T-cell (primary cell): ENCODE data around the gene ALPK3. TPM values are rescaled to one million over a fixed set of nuclear protein-coding genes. Genes with fewer than 3 reads are reported as not detected.

ENCODE experiments used
- ATAC-seq, 4 experiments: fragments of 200-7000 bp in 3 of 4; fragments of 150-1000 bp in 1 of 4; cut with Tn5 transposase; replicated peaks in 1 of 4; 1 replicate in 3 of 4; 2 replicates in 1 of 4; pipeline ENCODE4 v1.10.0; 2021; ENCODE audit warnings: moderate library complexity in 3 of 4, mild to moderate bottlenecking in 2 of 4, moderate number of reproducible peaks in 1 of 4
- CTCF ChIA-PET, 2 donors: fragments of 300-600 bp; sonication (Branson Sonifier 250); formaldehyde crosslinking; loops; one replicate each; lab custom pipeline; 2022; ENCODE audit warnings: antibody characterized with exemption in 2 of 2; lab: Charles Lee
- POLR2A ChIA-PET, 2 donors: fragments of 300-600 bp; sonication (Branson Sonifier 250); formaldehyde crosslinking; loops; one replicate each; lab custom pipeline; 2022; ENCODE audit warnings: antibody characterized with exemption in 2 of 2; lab: Charles Lee
- DNase-seq, 35 experiments: peaks; one replicate each; pipeline versions ENCODE4 v3.0.0 to v3.0.0-alpha.2; 2013 to 2023
- H3K27ac ChIP-seq: one replicate; pipeline ENCODE4 v1.5.1; 2013; ENCODE audit warnings: low read length
- H3K27me3 ChIP-seq, 2 experiments: replicated peaks in 1 of 2; 1 replicate in 1 of 2; 2 replicates in 1 of 2; pipeline versions ENCODE4 v1.6.1 to v1.7.0; 2013; ENCODE audit warnings: low read length in 1 of 2, mixed read lengths in 1 of 2; ENCODE audit not compliant: control insufficient read depth in 2 of 2, insufficient read depth in 2 of 2; ENCODE audit errors: extremely low read depth in 1 of 2
- H3K36me3 ChIP-seq, 2 donors: 1 replicate in 1 of 2; 2 replicates in 1 of 2; pipeline versions ENCODE4 v1.6.1 to v1.7.0; 2013; ENCODE audit warnings: low read length in 1 of 2; ENCODE audit not compliant: control insufficient read depth in 2 of 2, insufficient read depth in 1 of 2; ENCODE audit errors: extremely low read depth in 1 of 2
- H3K4me1 ChIP-seq, 2 experiments: 1 replicate in 1 of 2; 2 replicates in 1 of 2; pipeline versions ENCODE4 v1.6.1 to v1.7.0; 2013; ENCODE audit warnings: low read length in 2 of 2, mixed read lengths in 1 of 2; ENCODE audit not compliant: insufficient read depth in 2 of 2, control insufficient read depth in 1 of 2; ENCODE audit errors: extremely low read depth in 1 of 2
- H3K4me3 ChIP-seq, 2 donors: 1 replicate in 1 of 2; 2 replicates in 1 of 2; pipeline versions ENCODE4 v1.5.1 to v1.7.0; 2013; ENCODE audit warnings: mild to moderate bottlenecking in 2 of 2, low read length in 1 of 2, moderate library complexity in 1 of 2; ENCODE audit not compliant: control insufficient read depth in 1 of 2; ENCODE audit errors: extremely low read depth in 1 of 2
- H3K9me3 ChIP-seq: 2 replicates; pipeline ENCODE4 v1.7.0; 2013
- H3K27ac Mint-ChIP-seq, 2 donors: one replicate each; pipeline ENCODE4 v1.8.0; 2020 to 2021; ENCODE audit warnings: mild to moderate bottlenecking in 2 of 2, mixed read lengths in 2 of 2
- H3K27me3 Mint-ChIP-seq, 2 donors: one replicate each; pipeline ENCODE4 v1.8.0; 2021 to 2022; ENCODE audit warnings: mixed read lengths in 2 of 2
- H3K36me3 Mint-ChIP-seq: one replicate; pipeline ENCODE4 v1.8.0; 2021; ENCODE audit warnings: mixed read lengths
- H3K4me1 Mint-ChIP-seq, 3 donors: one replicate each; pipeline ENCODE4 v1.8.0; 2020 to 2022; ENCODE audit warnings: mixed read lengths in 3 of 3, mild to moderate bottlenecking in 1 of 3
- H3K4me3 Mint-ChIP-seq, 3 donors: one replicate each; pipeline ENCODE4 v1.8.0; 2020 to 2022; ENCODE audit warnings: mild to moderate bottlenecking in 3 of 3, mixed read lengths in 3 of 3, moderate library complexity in 3 of 3
- H3K9me3 Mint-ChIP-seq, 3 donors: one replicate each; pipeline ENCODE4 v1.8.0; 2020 to 2022; ENCODE audit warnings: mixed read lengths in 3 of 3
- WGBS: methylation state at CpG from one replicate; pipeline ENCODE4 v1.1.5; 2013; ENCODE audit warnings: missing lambda C conversion rate; ENCODE audit not compliant: insufficient coverage; 5-methylcytosine and 5-hydroxymethylcytosine counted together
- total RNA-seq, 35 experiments: library from RNA in 6 of 35; stranded (reverse) in 6 of 35; fragments of 120-200 nt in 1 of 35; gene quantifications; one replicate each; pipeline versions ENCODE4 v1.2.1 to v1.2.4 and lab custom pipeline; 2013 to 2026

Gene ALPK3
- total RNA-seq, 5 donors from 2014 or later (not counting 1 experiment from before 2014, with no cell fraction given) = 0.16 to 0.82 (median 0.22) TPM

DNA sequence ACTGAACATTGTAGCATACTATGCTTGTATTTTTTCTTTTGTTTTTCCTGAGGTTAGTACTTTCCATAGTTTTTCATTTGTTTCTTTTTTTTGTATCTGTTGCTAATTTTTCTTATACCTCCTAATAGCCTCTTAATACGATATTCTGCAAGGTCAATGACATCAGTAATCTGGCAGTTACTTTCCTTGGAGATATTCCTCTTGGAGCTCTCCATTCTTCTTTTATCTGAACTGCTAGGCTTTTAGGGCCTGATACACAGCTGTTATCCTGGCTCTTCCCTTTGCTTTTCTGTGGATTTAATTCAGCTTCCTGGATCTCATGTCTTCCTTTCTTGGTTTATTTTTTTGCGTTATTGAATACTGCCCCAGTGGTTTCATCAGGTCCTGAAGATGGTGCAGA, 12.9 kb downstream of the ALPK3 start:
- CTCF ChIA-PET = no interaction called here

DNA sequence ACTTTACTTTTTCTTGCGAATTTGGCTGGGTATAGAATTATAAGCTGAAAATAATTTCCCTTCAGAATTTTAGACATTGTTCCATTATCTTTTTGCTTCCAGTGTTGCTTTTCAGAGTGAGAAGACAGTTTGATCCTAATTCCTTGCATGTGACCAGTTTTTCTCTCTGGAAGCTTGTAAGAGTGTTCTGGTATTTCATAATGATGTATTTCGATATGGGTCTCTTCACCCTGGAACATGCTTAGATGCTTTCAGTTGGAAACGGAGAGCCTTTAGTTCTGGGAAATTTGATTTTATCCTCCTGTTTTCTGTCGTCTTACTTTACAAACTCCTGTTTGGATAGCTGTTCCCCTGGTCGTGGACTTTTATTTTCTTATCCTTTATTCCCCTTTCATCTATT, 13.9 kb downstream of the ALPK3 start:
- Mint-ChIP-seq H3K27me3 (peaks cover 0 to 5% of the 10 kb centered on the region in 2 donors), H3K27ac (no peak overlapping the region), H3K36me3 (no peaks in the 10 kb centered on the region), H3K9me3 (no peaks in the 10 kb centered on the region), H3K4me1 (no peaks in the 10 kb centered on the region), H3K4me3 (no peak overlapping the region)
- Histone ChIP-seq H3K4me1 (no peaks in the 10 kb centered on the region), H3K9me3 (no peaks in the 10 kb centered on the region), H3K4me3 (no peak overlapping the region), H3K36me3 (no peaks in the 10 kb centered on the region), H3K27ac (no peak overlapping the region), H3K27me3 (peaks cover 0 to 8% of the 10 kb centered on the region in 2 experiments)
- POLR2A ChIA-PET = no interaction called here
- ATAC-seq = no peak
- no peak for DNase-seq
- CTCF ChIA-PET = interaction anchor here in 1 of 2 donors (0.5 kb wide), 1 partner anchor 65 kb away, joined by 3 read pairs; no protein-coding TSS in a partner anchor
- WGBS = 70% methylated on average over 2 of the region's 5 CpGs

More for the DNA sequence above, 12.9 kb downstream of the ALPK3 start:
- H3K27me3 ChIP-seq = peaks cover 0 to 6% of the 10 kb centered on the region in 2 experiments
- Mint-ChIP-seq H3K4me1 (no peaks in the 10 kb centered on the region), H3K4me3 (no peak overlapping the region), H3K9me3 (no peaks in the 10 kb centered on the region), H3K36me3 (no peaks in the 10 kb centered on the region), H3K27ac (no peak overlapping the region), H3K27me3 (peaks cover 0 to 5% of the 10 kb centered on the region in 2 donors)
- ATAC-seq (no peak), DNase-seq (no peak)
- no peaks in the 10 kb centered on the region for H3K9me3 ChIP-seq
- POLR2A ChIA-PET = interaction anchor here in 1 of 2 donors (0.5 kb wide), 1 partner anchor 245 kb away, joined by 3 read pairs; no protein-coding TSS in a partner anchor
- H3K36me3 ChIP-seq = no peaks in the 10 kb centered on the region
- WGBS = no CpG with 5 or more reads among the region's 2 CpGs
- no peak overlapping the region for H3K27ac ChIP-seq
- no peaks in the 10 kb centered on the region for H3K4me1 ChIP-seq
- H3K4me3 ChIP-seq = no peak overlapping the region

DNA sequence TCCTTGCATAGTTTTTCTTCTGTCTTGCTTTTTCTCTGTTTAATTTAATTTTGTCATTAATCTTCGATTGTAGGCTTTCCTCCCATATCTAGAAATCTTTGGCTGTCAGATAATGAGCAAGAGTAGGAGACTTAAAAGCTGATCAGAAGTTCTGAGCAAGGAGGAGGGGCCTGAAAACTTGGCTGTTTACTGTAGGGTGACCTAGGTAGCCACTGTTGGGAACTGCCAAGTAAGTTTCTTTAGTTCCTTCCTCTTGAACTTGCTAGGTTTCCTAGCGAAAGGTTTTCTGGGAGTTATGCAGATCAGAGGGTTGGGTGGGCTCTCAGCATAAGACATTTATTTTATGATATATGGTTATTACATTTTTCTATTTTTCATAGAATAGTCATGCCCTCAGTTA, 14.5 kb downstream of the ALPK3 start:
- Histone ChIP-seq H3K27ac (no peak overlapping the region), H3K9me3 (no peaks in the 10 kb centered on the region), H3K4me1 (no peaks in the 10 kb centered on the region), H3K4me3 (no peak overlapping the region), H3K27me3 (peaks cover 0 to 8% of the 10 kb centered on the region in 2 experiments), H3K36me3 (no peaks in the 10 kb centered on the region)
- ChIA-PET CTCF (interaction anchor here in 1 of 2 donors (0.5 kb wide), 1 partner anchor 65 kb away, joined by 3 read pairs; no protein-coding TSS in a partner anchor), POLR2A (no interaction called here)
- peaks cover 0 to 10% of the 10 kb centered on the region in 2 donors for H3K27me3 Mint-ChIP-seq
- ATAC-seq (no peak), DNase-seq (no peak)
- no peak overlapping the region for H3K27ac Mint-ChIP-seq
- no peaks in the 10 kb centered on the region for H3K9me3 Mint-ChIP-seq
- H3K4me1 Mint-ChIP-seq = no peaks in the 10 kb centered on the region
- H3K36me3 Mint-ChIP-seq = no peaks in the 10 kb centered on the region
- H3K4me3 Mint-ChIP-seq = no peak overlapping the region
- WGBS = no CpG with 5 or more reads among the region's 2 CpGs

DNA sequence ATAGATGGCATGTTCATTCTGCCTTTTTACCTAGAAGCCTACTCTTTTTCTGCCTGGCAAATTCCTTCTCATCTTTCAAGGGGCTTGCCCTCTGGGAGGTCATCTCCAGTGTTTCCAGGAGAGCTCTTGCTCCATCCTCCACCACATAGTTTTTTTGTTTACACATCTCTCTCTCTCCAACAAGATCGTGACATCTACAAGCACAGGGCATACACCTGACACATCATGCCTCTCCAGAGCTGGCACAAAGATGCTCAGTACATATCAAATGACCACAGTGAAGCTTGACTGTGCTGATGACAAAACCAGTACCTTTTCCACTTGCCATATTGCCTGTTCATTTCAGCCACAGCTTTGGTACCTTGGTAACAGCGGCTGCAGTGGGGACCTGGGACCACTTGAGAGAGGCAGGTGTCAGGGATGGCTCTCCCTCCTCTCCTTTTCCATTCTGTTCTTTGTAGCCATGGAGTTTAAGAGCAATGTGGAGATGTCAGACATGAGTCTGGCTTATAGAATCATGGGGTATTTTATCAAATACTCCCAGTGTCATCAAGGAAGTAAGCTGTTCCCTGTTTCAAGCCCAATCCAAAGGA, 15.4 kb downstream of the ALPK3 start:
- Histone ChIP-seq H3K27me3 (peaks cover 0 to 8% of the 10 kb centered on the region in 2 experiments), H3K36me3 (no peaks in the 10 kb centered on the region), H3K9me3 (no peaks in the 10 kb centered on the region), H3K27ac (no peak overlapping the region), H3K4me1 (no peaks in the 10 kb centered on the region), H3K4me3 (no peak overlapping the region)
- H3K4me3 Mint-ChIP-seq = no peak overlapping the region
- no peaks in the 10 kb centered on the region for H3K9me3 Mint-ChIP-seq
- ATAC-seq = no peak
- peaks cover 0 to 15% of the 10 kb centered on the region in 2 donors for H3K27me3 Mint-ChIP-seq
- no peaks in the 10 kb centered on the region for H3K36me3 Mint-ChIP-seq
- H3K27ac Mint-ChIP-seq = no peak overlapping the region
- H3K4me1 Mint-ChIP-seq = no peaks in the 10 kb centered on the region
- POLR2A ChIA-PET = interaction anchor here in 1 of 2 donors (0.5 kb wide), 1 partner anchor 245 kb away, joined by 9 read pairs; no protein-coding TSS in a partner anchor
- CTCF ChIA-PET = interaction anchor here in 1 of 2 donors (0.6 kb wide), 1 partner anchor 207 kb away, joined by 7 read pairs; no protein-coding TSS in a partner anchor
- DNase-seq = no peak
- 70% methylated on average over 1 of the region's 2 CpGs for WGBS

DNA sequence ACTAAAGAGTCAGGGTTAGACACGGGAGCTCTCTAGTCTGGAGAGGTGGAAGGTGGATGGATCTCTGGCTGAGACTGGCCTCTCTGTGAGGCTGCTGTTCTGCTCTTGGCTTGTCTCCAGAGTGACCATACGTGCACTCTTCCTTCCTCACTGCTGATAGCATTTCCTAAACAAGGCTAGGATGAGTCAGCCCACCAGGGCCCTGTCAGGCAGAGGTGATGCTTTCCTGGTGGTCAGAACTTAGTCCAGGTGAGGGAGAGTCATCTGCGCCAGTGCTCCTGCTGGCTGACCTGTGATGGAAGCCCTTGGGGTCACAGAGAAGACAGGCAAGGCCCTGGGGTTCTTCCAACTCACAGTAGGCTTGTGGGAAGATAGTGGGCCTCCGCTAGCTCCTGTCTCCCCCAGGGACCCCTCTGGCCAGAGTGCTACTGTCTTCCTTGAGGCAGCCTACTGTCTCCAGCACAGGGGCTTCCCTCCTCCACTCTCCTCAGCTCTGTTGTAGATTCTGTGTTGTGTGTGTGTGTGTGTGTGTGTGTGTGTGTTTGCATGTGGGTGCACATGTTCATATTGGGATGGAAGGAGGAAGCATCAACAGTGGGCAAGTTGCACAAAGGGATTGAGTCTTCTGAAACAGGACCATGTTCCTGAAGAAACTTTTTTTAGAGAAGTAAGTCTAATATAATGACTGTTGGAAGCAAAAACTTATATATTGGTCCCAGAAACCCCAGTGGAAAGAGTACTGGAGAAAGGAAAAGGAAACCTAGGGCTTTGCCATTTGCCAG, 16.5 kb downstream of the ALPK3 start:
- Mint-ChIP-seq H3K9me3 (no peaks in the 10 kb centered on the region), H3K27me3 (peaks cover 0 to 11% of the 10 kb centered on the region in 2 donors), H3K36me3 (no peaks in the 10 kb centered on the region), H3K27ac (no peak overlapping the region), H3K4me3 (no peak overlapping the region), H3K4me1 (no peaks in the 10 kb centered on the region)
- no peak overlapping the region for H3K4me3 ChIP-seq
- DNase-seq (no peak), ATAC-seq (no peak)
- 72% methylated on average over 3 of the region's 4 CpGs for WGBS
- CTCF ChIA-PET = interaction anchor here in 1 of 2 donors (0.6 kb wide), 1 partner anchor 11 kb away, joined by 3 read pairs; no protein-coding TSS in a partner anchor
- no peaks in the 10 kb centered on the region for H3K36me3 ChIP-seq
- H3K27me3 ChIP-seq = peaks cover 0 to 8% of the 10 kb centered on the region in 2 experiments
- POLR2A ChIA-PET = no interaction called here
- H3K9me3 ChIP-seq = no peaks in the 10 kb centered on the region
- no peak overlapping the region for H3K27ac ChIP-seq
- H3K4me1 ChIP-seq = no peaks in the 10 kb centered on the region

DNA sequence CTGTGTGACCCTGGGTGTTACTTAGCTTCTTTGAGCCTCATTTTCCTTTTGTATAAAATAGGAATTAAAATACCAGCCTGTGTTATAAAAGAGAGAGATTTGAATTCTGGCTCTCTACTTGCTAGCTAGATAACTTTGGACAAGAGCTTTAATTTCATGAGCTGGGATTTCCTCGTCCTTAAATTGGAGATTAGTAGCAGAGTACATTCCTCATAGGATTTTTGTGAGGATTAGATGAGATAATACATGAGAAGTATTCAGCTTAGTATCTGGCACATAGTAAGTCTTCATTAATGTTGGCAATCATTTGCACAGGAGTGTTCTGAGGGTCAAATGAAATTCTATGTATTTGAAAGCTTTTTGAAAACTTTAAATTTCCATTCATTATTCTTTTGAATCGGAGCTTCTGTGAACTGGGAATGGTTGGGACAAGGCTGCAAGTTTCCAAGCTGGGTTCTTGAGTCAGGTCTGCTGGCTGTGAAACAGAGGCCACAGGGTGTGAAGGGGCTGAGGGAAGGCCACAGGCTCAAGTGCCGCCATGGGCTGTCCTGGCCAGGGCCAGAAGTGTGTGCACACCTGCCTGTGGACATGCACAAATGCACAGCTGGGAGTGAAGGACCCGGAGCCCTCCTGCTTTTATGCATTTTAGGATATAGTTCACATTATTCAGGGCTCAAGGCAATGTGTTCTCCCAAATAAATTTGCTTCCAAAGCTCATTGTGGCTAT, 17.2 kb downstream of the ALPK3 start:
- H3K27me3 ChIP-seq = peaks cover 0 to 12% of the 10 kb centered on the region in 2 experiments
- 93% methylated on average over 4 of the region's 4 CpGs for WGBS
- no peak for DNase-seq
- no peaks in the 10 kb centered on the region for H3K4me1 ChIP-seq
- H3K4me3 Mint-ChIP-seq = no peak overlapping the region
- H3K4me1 Mint-ChIP-seq = no peaks in the 10 kb centered on the region
- no peak for ATAC-seq
- H3K9me3 Mint-ChIP-seq = no peaks in the 10 kb centered on the region
- H3K4me3 ChIP-seq = no peak overlapping the region
- ChIA-PET CTCF (interaction anchor here in 1 of 2 donors (0.5 kb wide), 1 partner anchor 44 kb away, joined by 3 read pairs; no protein-coding TSS in a partner anchor), POLR2A (no interaction called here)
- no peaks in the 10 kb centered on the region for H3K9me3 ChIP-seq
- H3K36me3 Mint-ChIP-seq = no peaks in the 10 kb centered on the region
- H3K27ac ChIP-seq = no peak overlapping the region
- H3K36me3 ChIP-seq = no peaks in the 10 kb centered on the region
- no peak overlapping the region for H3K27ac Mint-ChIP-seq
- H3K27me3 Mint-ChIP-seq = peaks cover 0 to 10% of the 10 kb centered on the region in 2 donors
